DND-41 (cell line): ENCODE data around the gene BFSP1.

Experiments
- CTCF ChIP-seq: IDR thresholded peaks from 2 replicates; pipeline ENCODE4 v1.5.1; 2012; ENCODE audit warnings: borderline replicate concordance, low read length, moderate library complexity, mild to moderate bottlenecking; ENCODE audit not compliant: poor library complexity, severe bottlenecking; ENCODE audit errors: extremely low read depth
- EZH2 ChIP-seq: IDR thresholded peaks from 3 replicates; pipeline ENCODE4 v1.6.1; 2012; ENCODE audit warnings: borderline replicate concordance, low read depth, mild to moderate bottlenecking, moderate library complexity, low read length, inconsistent platforms; ENCODE audit not compliant: severe bottlenecking

GRCh38 chr20:17469246-17470030, 61.7 kb downstream of the BFSP1 start:
- TF ChIP-seq CTCF (no peak), EZH2 (no peak)
